Testis (tissue), 3 donors: ENCODE data around the gene NUDCD3. TPM values are rescaled to one million over a fixed set of nuclear protein-coding genes. Genes with fewer than 3 reads are reported as not detected.

Experiments used
- DNase-seq: peaks from one replicate; pipeline ENCODE4 v3.0.0-alpha.2; 2019
- H3K27ac ChIP-seq, 2 donors: fragments of 200-600 bp; sonication (generic); one replicate each; pipeline ENCODE4 v1.5.1; 2019
- H3K27me3 ChIP-seq: fragments of 200-600 bp; sonication (generic); one replicate; pipeline ENCODE4 v1.5.1; 2019
- H3K36me3 ChIP-seq: fragments of 200-600 bp; sonication (generic); one replicate; pipeline ENCODE4 v1.5.1; 2017; ENCODE audit warnings: low read depth; ENCODE audit errors: missing control alignments
- H3K4me1 ChIP-seq: fragments of 200-600 bp; sonication (generic); one replicate; pipeline ENCODE4 v1.5.1; 2019
- H3K4me3 ChIP-seq, 2 donors: fragments of 200-600 bp; sonication (generic); one replicate each; pipeline ENCODE4 v1.5.1; 2017 to 2019
- H3K9me3 ChIP-seq: fragments of 200-600 bp; sonication (generic); one replicate; pipeline ENCODE4 v1.5.1; 2017
- POLR2A ChIP-seq: fragments of 450-650 bp; IDR thresholded peaks from one replicate; pipeline ENCODE4 v1.6.1; 2017; ENCODE audit warnings: antibody characterized with exemption, mild to moderate bottlenecking, moderate library complexity
- WGBS, 2 donors: methylation state at CpG; one replicate each; pipeline ENCODE4 v1.1.5; 2018; 5-methylcytosine and 5-hydroxymethylcytosine counted together
- intact Hi-C: fragments of 100-400 bp; cut with DNase I; formaldehyde crosslinking; loops from one replicate; pipeline ENCODE4 v1.15.1; 2023; ENCODE audit warnings: low total_unique reads
- polyA plus RNA-seq: library from polyadenylated mRNA; stranded (reverse); fragments of 350-450 nt; fragmentation: Illumina TruSeq; extraction: RNeasy Lipid Tissue Mini Kit (QIAGEN cat#74804); gene quantifications from one replicate; pipeline ENCODE4 v1.2.3, GENCODE V29; 2014; ENCODE audit warnings: low read depth, low replicate concordance; ENCODE audit not compliant: insufficient read depth
- total RNA-seq, 2 donors: library from RNA; depleted of rRNA; stranded (reverse); fragments of >200 nt; gene quantifications; one replicate each; pipeline ENCODE4 v1.2.3, GENCODE V29; 2016
- TF ChIP-seq, protein P1 (sequence below), 3 experiments: fragments of 450-650 bp in 2 of 3; fragments of 200-600 bp in 1 of 3; sonication (generic) in 1 of 3; IDR thresholded peaks; one replicate each; pipeline ENCODE4 v1.5.1; 2016 to 2019; ENCODE audit warnings: antibody characterized with exemption in 3 of 3, mild to moderate bottlenecking in 2 of 3, moderate library complexity in 1 of 3

The NUDCD3 gene
- total and polyA plus RNA-seq, 3 donors from 2014 or later, result 50.6 to 112 (median 54.6) TPM

DNA sequence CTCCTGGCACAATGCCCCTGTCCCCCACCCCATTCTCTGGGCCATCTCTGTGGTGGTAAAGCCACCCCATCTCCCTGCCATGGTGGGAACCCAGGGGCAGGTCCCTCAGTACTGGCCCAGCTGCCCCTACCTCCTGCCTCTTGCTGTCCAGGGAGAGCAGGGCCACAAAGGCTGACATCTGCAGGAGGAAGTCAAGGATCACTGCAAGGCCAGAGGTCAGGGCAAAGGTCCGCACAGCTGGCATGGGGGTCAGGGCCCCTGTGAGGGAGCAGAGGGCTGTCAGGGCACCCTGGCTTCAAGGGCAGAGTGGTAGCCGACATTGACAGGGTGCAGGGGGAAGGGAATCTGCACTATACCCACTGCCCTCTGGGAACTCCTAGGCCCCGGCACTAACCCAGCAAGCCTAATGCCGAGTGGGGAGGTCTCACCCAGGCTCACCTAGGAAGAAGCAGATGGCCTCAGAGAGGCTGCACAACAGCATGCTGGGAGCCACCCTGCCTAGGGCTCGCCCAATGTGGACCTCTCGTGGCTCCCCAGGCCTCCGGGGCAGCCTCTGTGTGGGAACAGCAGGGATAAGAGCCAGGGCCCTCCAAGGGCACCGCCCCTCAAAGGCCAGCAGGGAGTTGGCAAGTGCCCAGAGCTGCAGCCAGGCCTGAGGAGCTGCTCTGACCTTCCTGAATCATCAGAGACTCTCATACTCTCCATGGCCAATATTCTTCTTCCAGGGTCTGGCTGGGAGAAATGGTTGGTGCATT lies 43.0 kb upstream of the NUDCD3 start:
- Histone ChIP-seq H3K27me3 (no peaks in the 10 kb centered on the region), H3K9me3 (no peaks in the 10 kb centered on the region), H3K27ac (no peak overlapping the region), H3K4me1 (no peaks in the 10 kb centered on the region), H3K4me3 (no peak overlapping the region), H3K36me3 (no peaks in the 10 kb centered on the region)
- DNase-seq, result no peak
- whole genome bisulfite sequencing, 2 donors, result 80% methylated on average over 6 to 8 of the region's 8 CpGs
- TF ChIP-seq POLR2A, result no peak
- TF ChIP-seq, protein P1, sequence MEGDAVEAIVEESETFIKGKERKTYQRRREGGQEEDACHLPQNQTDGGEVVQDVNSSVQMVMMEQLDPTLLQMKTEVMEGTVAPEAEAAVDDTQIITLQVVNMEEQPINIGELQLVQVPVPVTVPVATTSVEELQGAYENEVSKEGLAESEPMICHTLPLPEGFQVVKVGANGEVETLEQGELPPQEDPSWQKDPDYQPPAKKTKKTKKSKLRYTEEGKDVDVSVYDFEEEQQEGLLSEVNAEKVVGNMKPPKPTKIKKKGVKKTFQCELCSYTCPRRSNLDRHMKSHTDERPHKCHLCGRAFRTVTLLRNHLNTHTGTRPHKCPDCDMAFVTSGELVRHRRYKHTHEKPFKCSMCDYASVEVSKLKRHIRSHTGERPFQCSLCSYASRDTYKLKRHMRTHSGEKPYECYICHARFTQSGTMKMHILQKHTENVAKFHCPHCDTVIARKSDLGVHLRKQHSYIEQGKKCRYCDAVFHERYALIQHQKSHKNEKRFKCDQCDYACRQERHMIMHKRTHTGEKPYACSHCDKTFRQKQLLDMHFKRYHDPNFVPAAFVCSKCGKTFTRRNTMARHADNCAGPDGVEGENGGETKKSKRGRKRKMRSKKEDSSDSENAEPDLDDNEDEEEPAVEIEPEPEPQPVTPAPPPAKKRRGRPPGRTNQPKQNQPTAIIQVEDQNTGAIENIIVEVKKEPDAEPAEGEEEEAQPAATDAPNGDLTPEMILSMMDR (IDR thresholded peaks at IDR 0.05), result no peak
- intact Hi-C loops, result no loop called here

DNA sequence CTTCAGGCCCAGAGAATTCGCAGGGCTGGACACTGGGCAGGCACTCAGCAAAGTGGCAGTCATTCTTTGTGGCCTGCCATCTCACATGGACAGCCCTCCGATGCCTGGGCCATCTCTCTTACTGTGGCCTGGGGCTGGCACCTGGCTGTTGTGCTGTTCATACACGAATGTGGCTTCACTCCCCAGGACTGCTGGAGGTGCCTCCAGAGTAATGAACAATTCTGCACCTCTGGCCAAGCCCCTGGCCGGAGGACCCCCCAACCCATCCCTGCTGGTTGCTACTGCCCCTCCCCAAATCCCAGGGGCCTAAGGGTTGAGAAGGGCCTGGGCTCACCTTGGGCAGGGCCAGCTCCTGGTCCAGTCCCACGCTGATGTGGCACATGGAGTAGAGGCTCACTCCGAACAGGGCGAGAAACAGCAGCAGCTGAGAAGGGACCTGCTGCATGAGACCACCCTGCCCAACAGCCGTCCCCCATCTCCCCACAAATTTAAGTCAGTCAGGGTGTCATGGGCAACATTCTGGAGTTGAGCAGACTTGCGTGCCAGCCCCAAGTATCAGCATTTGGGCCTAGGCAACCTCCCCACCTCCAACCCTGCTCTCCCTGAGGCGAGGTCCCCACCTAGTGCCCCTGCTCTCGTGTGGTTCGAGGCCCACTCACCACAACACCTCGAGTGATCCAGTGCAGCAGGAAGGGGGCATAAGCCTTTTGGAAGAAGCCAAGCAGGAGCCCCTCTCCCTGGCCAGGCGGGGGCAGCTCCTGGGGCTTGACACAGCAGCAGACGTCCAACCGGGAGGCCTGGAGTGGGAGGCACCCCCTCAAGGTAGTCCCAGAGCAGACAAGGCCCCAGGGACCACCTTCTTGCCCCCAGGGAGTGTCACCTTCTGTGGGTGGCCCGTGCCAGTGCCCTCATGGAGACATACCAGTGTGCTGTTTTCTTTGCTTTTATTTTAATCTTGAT lies 41.2 kb upstream of the NUDCD3 start:
- Histone ChIP-seq H3K4me3 (no peak overlapping the region), H3K36me3 (no peaks in the 10 kb centered on the region), H3K27ac (no peak overlapping the region), H3K4me1 (no peaks in the 10 kb centered on the region), H3K9me3 (no peaks in the 10 kb centered on the region), H3K27me3 (no peaks in the 10 kb centered on the region)
- no peak for DNase-seq
- 84 to 86% methylated on average over 10 to 17 of the region's 17 CpGs for WGBS, 2 donors
- intact Hi-C loops, result no loop called here
- TF ChIP-seq POLR2A, result no peak
- TF ChIP-seq, protein P1 (IDR thresholded peaks at IDR 0.05), result no peak

DNA sequence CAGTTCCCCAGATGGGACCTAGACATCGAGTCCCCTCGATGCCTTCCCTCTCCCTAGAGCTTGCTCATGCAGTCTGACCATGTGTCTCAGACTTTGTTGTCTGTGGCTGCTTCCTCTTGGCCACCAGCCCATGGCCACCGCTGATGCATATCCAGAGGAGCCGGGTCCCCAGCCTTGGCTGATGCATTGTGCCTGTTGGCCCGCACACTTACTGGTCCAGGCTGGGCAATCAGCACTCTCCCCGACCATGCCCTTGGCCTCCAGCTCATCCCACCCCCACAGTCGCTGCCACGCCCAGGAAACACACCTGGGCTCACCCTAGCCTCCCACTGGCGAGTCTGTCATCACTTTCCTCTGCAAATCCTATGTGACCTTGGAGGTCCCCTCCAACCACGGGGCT lies 40.5 kb upstream of the NUDCD3 start:
- H3K4me3 ChIP-seq, result no peak overlapping the region
- no peaks in the 10 kb centered on the region for H3K4me1 ChIP-seq
- intact Hi-C loops, result no loop called here
- no peak overlapping the region for H3K27ac ChIP-seq
- H3K9me3 ChIP-seq, result no peaks in the 10 kb centered on the region
- no peak for TF ChIP-seq POLR2A
- TF ChIP-seq, protein P1 (IDR thresholded peaks at IDR 0.05), result no peak
- no peak for DNase-seq
- H3K36me3 ChIP-seq, result no peaks in the 10 kb centered on the region
- WGBS, 2 donors, result 65 to 84% methylated on average over 7 to 10 of the region's 10 CpGs
- no peaks in the 10 kb centered on the region for H3K27me3 ChIP-seq

DNA sequence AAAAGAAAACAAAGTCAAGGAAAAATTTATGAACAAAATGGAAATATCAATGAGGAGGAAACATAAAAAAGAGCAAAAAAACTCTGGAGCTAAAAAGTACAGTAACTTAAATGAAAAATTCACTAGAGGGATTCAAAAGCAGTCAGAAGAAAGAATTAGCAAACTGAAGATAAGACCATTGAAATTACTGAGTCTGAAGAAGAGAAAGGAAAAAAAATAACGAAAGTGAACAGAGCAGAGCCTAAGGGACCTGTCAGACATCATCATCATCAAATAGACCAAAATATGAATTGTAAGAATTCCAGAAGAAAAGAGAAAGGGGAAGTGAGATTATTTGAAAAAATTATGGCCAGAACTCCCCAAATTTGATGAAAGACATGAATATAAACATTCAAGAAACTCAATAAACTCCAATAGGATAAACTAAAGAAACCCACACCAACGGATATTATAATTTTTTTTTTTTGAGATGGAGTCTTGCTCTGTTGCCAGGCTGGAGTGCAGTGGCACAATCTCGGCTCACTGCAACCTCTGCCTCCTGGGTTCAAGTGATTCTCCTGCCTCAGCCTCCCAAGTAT lies 34.4 kb upstream of the NUDCD3 start:
- H3K36me3 ChIP-seq, result no peaks in the 10 kb centered on the region
- TF ChIP-seq POLR2A, result no peak
- TF ChIP-seq, protein P1 (IDR thresholded peaks at IDR 0.05), result no peak
- DNase-seq, result no peak
- H3K9me3 ChIP-seq, result no peaks in the 10 kb centered on the region
- H3K4me1 ChIP-seq, result no peaks in the 10 kb centered on the region
- H3K4me3 ChIP-seq, result no peak overlapping the region
- WGBS, 2 donors, result 77 to 83% methylated on average over 3 of the region's 3 CpGs
- no peaks in the 10 kb centered on the region for H3K27me3 ChIP-seq
- intact Hi-C loops, result no loop called here
- no peak overlapping the region for H3K27ac ChIP-seq
